Measurements from ENCODE around the gene RASD2. TPM values are rescaled to one million over a fixed set of nuclear protein-coding genes. Genes with fewer than 3 reads are reported as not detected.
A peak's percentile ranks its signal among the peaks of the same experiment; 100 is the strongest.

The RASD2 gene
- total and polyA plus RNA-seq, 8 donors: 0.13 to 1.3 (median 0.17) TPM

- DNase-seq (no peak), ATAC-seq (peak; percentile 72)
- no peaks in the 10 kb centered on the region for H3K9me3 ChIP-seq
- no peaks in the 10 kb centered on the region for H3K27me3 ChIP-seq
- no peaks in the 10 kb centered on the region for H3K36me3 ChIP-seq
- no peak for TF ChIP-seq CTCF (IDR thresholded peaks at IDR 0.05)
- no peak overlapping the region for H3K4me3 ChIP-seq
- H3K4me1 ChIP-seq: no peaks in the 10 kb centered on the region
- intact Hi-C loops (cut with DNase I): no loop called here
- H3K27ac ChIP-seq: no peak overlapping the region
These were observed 28.4 kb downstream of the RASD2 start for GRCh38 chr22:35568751-35569739.

GRCh38 chr22:35569916-35570315 is 29.3 kb downstream of the RASD2 start:
- Histone ChIP-seq H3K9me3 (no peaks in the 10 kb centered on the region), H3K4me1 (no peaks in the 10 kb centered on the region), H3K36me3 (no peaks in the 10 kb centered on the region), H3K27me3 (no peaks in the 10 kb centered on the region), H3K27ac (no peak overlapping the region), H3K4me3 (no peak overlapping the region)
- ATAC-seq: no peak
- intact Hi-C loops (cut with DNase I): no loop called here
- no peak for TF ChIP-seq CTCF (IDR thresholded peaks at IDR 0.05)
- DNase-seq: no peak

- DNase-seq (no peak), ATAC-seq (no peak)
- Histone ChIP-seq H3K27ac (no peak overlapping the region), H3K36me3 (no peaks in the 10 kb centered on the region), H3K27me3 (no peaks in the 10 kb centered on the region), H3K9me3 (no peaks in the 10 kb centered on the region), H3K4me1 (no peaks in the 10 kb centered on the region), H3K4me3 (no peak overlapping the region)
- no peak for TF ChIP-seq CTCF (IDR thresholded peaks at IDR 0.05)
- intact Hi-C loops (cut with DNase I): no loop called here
These were observed 30.1 kb downstream of the RASD2 start for GRCh38 chr22:35570686-35571194.

GRCh38 chr22:35572556-35572955 is 31.9 kb downstream of the RASD2 start:
- no peaks in the 10 kb centered on the region for H3K9me3 ChIP-seq
- H3K4me1 ChIP-seq: no peaks in the 10 kb centered on the region
- intact Hi-C loops (cut with DNase I): no loop called here
- DNase-seq (no peak), ATAC-seq (no peak)
- H3K27me3 ChIP-seq: no peaks in the 10 kb centered on the region
- TF ChIP-seq CTCF (IDR thresholded peaks at IDR 0.05): no peak
- no peaks in the 10 kb centered on the region for H3K36me3 ChIP-seq
- no peak overlapping the region for H3K27ac ChIP-seq
- H3K4me3 ChIP-seq: no peak overlapping the region

GRCh38 chr22:35575116-35575748 is 34.6 kb downstream of the RASD2 start:
- no peaks in the 10 kb centered on the region for H3K9me3 ChIP-seq
- no peaks in the 10 kb centered on the region for H3K36me3 ChIP-seq
- no peaks in the 10 kb centered on the region for H3K27me3 ChIP-seq
- H3K4me3 ChIP-seq: no peak overlapping the region
- ATAC-seq: no peak
- intact Hi-C loops (cut with DNase I): no loop called here
- TF ChIP-seq CTCF (IDR thresholded peaks at IDR 0.05): no peak
- no peaks in the 10 kb centered on the region for H3K4me1 ChIP-seq
- DNase-seq: peak in 1 of 4 donors; percentile 59
- H3K27ac ChIP-seq: no peak overlapping the region

Measured in left lung (tissue), 10 donors.